Measurements from ENCODE around the gene TPST1.

GRCh38 chr7:66246554-66247171 lies 41.5 kb downstream of the TPST1 start:
- TF ChIP-seq CTCF (conservative IDR thresholded peaks at IDR 0.05 in 1 of 2, IDR thresholded peaks at IDR 0.05 in 1 of 2; ENCODE audit: low read depth in 1 of 2, low read length in 2 of 2) = no peak
- TF ChIP-seq EZH2 (IDR thresholded peaks at IDR 0.05; ENCODE audit: low read length, missing control alignments) = no peak
